Stomach (tissue), 4 donors: ENCODE data around the gene CPZ.

Experiments
- CTCF ChIP-seq, 7 experiments: fragments of 450-650 bp in 4 of 7; fragments of 200-600 bp in 3 of 7; sonication (generic) in 3 of 7; IDR thresholded peaks; one replicate each; pipeline ENCODE4 v1.5.1; 2016 to 2019; ENCODE audit warnings: antibody characterized with exemption in 7 of 7, control low read depth in 2 of 7, mild to moderate bottlenecking in 1 of 7
- EP300 ChIP-seq: sonication (generic); formaldehyde crosslinking; IDR thresholded peaks from one replicate; pipeline ENCODE4 v1.6.1; 2017; ENCODE audit warnings: antibody characterized with exemption
- POLR2A ChIP-seq, 4 donors: fragments of 450-650 bp; IDR thresholded peaks; one replicate each; pipeline ENCODE4 v1.6.1; 2016; ENCODE audit warnings: antibody characterized with exemption in 4 of 4, control low read depth in 2 of 4, mild to moderate bottlenecking in 1 of 4, moderate library complexity in 1 of 4
- POLR2AphosphoS5 ChIP-seq, 3 donors: sonication (generic); formaldehyde crosslinking; IDR thresholded peaks; one replicate each; pipeline ENCODE4 v1.6.1; 2016; ENCODE audit warnings: antibody characterized with exemption in 3 of 3

- TF ChIP-seq POLR2AphosphoS5 (IDR thresholded peaks at IDR 0.05) (no peak), CTCF (IDR thresholded peaks at IDR 0.05) (no peak), POLR2A (IDR thresholded peaks at IDR 0.05) (no peak), EP300 (no peak)
Measured at GRCh38 chr4:8596891-8597290, 4.3 kb downstream of the CPZ start.
